SKM-1 (cell line): ENCODE measurements around the gene IRX5.

Experiments used
- DNase-seq: peaks from one replicate; lab custom pipeline; 2025; ENCODE audit not compliant: unreplicated experiment; lab: John Stamatoyannopoulos, UW

Gene IRX5

DNA sequence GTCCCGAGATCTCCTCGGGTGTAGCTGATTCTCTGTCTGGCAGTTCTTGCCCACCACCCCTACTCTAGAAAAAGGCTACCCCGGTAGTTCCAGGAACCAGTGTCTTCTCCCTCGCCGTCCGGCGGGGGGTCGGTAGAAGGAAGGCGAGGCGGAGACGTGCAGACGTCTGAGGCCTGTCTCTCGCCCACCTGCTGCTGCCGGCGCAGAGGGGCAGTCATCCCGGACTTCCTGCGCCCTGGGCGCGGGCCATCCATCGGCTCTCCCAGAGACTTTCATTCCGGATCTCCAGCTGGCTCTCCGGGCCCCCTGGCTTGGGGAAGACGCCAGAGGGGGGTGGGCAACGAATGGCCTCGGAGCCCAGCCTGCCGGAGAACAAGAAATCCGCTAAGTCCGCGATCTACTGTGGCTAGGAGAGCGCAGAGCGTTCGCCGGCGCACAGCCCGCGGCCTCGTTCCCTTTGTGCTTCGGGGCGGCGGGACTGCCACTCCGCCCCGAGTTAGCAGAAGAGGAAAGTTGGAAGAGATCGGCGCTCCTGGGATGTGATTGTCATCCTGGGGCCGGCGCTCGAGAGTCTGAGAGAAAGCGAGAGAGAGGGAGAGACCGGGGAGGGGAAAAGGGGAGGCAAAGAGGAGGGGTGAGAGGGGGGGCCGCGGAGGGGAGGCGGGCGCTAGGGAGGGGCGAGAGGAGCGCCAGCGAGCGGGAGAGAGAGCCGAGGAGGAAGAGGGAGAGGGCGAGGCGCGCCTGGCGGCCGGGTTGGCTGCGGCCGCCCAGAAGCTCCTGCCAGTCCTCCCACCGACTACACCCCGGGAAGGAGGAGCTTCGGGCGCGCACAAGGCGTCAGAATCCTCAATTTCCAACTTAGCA, at the start of gene IRX5:
Gene IRX5, plus strand, starts transcription at position 861 of the 864 bp plus-strand sequence. CDS start 334 bp downstream, outside the sequence.
- DNase-seq = peak; percentile 90

DNA sequence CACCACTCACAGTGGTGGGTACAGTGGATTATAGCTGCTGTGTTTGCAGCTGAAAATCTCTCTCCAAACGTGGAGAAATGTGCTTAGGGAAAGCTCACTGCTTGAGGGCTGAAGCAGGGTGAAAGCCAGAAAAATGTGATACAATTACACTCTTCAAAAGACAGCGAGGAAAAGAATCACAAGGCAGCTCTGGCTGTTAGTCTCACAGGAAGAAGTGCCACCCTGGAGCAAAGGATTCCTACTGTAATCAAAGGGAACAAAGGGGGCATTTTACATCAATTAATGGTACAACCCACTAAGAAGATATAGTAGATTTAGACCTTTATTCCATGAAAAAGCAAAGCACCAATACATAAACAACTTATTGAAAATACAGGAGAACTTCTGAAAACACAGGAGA, 48.1 kb upstream of the IRX5 start:
- no peak for DNase-seq

DNA sequence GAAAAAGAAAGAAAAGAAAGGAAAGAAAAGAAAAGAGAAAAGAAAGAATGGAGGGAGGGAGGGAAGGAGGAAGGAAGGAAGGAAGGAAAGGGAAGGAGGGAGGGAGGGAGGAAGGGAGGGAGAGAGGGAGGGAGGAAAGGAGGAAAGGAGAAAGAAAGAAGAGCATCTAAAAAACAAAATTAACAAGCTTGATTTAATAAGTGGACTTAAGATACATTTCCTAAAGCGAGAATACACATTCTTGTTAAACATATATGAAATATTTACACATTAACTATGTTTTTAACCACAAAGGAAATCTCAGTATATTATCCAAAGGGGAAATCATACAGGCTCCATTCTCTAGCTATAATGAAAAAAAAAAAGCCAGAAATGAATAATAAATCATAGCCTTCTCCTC, 47.3 kb upstream of the IRX5 start:
- no peak for DNase-seq

DNA sequence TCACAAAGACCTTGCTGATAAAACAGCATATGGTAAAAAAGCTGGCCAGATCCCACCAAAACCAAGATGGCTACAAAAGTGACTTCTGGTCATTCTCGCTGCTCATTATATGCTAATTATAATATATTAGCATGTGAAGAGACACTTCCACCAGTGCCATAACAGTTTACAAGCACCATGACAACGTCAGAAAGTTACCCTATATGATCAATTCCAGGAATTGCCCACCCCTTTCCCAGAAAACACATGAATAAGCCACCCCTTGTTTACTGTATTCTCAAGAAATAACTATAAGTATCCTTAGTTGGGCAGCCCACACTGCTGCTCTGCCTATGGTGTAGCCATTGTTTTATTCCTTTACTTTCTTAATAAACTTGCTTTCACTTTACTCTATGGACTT, 44.6 kb upstream of the IRX5 start:
- no peak for DNase-seq

DNA sequence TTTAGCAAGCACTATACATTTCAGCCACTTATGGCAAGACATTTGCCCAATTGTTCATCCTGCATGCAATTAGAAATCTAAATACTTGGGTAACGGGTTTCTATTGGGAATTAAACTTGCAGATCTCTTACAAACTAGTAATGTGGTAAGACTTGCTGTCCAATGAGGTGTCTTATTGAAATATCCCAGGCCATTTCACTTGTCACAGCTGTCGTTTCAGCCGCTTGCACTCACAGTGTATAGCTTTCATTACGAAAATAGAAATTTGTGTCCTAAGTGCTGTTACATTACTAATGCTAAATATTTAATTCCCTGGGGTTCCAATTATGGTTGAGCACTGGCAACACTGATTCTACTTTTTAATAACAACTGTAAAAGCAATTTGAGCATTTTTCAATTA, 40.3 kb upstream of the IRX5 start:
- DNase-seq = no peak

DNA sequence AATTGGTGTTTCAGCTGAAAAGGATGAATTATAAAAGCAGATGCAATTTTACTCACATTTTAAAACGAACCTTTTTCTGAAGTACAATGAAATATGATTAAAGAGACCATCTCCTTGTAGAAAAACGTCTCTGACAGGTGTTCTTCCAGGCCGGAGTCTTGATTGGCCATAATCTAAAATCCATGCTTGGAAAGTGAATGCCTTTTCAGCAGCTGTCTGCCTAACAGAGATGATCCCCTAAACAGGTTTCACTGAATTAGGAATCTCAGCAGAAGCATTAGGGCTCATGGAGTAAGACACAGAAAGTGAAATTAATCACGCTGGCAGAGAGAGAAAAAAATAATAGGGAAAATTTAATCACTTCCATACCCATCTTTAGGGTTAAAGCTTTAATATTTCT, 39.3 kb upstream of the IRX5 start:
- no peak for DNase-seq

DNA sequence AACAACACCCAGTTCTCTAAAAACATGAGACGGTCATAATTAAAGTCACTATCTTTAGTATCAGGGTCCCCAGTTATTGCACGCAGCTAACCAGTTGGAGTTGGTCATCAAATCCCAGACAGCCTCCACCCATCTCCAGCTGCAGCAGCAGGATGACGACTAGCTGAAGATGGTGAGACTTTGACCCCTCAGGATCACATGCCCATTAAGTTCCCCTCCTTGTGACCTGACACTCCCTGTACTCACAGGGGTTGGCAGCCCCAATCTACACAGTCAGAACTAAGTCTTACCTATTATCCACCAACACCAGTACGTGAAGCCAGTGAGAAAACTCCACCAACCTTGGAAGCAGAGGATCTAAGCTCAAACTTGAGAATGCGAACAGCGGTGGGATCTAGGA, 37.7 kb upstream of the IRX5 start:
- DNase-seq = no peak

DNA sequence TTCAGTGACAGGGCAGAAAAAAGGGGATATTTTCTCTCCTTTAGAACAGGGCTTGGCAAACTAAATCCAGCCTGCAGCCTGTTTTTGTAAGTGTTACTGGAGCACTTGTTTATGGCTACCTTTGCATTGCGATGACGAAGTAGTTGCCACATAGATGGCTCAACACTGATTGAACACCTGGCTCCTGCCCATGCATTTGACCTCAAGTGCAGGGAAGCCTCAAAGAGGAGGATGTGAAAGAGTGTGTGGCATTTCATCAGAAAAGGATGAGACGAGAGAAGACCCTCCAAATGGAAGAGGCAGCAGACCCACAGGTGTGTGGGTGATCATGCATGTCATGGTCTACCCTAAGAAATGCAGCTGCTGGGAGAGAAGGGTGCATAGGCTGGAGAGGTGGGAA, 32.7 kb upstream of the IRX5 start:
- no peak for DNase-seq

DNA sequence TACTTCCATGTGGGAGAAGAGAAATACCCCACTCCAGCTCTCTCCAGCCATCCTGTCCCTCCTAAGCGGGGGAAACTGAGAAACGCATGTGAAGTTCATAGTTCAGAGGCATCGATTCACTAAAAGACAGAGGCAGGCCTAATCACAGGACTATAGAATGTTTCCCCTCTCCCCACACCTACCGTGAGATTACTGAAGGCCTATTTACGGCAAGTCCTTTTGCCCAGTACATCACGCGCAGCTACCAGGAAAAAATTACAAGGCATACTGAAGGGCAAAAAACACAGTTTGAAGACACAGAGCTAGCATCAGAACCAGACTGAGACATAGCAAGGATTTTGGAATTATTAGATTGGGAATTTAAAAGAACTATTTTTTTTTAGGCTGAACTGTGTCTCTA, 29.1 kb upstream of the IRX5 start:
- no peak for DNase-seq

DNA sequence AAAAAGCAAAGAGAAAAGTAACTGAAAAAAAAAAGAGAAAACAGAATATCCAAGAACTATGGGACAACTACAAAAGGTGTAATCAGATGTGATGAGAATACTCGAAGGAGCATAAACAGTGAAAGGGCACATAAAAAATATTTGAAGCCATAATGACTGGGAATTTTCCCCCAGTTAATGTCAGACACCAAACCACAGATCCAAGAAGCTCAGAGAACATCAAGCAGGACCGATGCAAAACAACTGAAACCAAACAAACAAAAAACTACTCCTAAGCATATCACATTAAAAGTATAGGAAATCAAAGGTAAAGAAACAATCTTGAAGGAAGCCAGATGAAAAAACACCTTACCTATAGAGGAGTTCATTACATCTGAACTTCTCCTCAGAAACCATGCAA, 27.6 kb upstream of the IRX5 start:
- DNase-seq = no peak

DNA sequence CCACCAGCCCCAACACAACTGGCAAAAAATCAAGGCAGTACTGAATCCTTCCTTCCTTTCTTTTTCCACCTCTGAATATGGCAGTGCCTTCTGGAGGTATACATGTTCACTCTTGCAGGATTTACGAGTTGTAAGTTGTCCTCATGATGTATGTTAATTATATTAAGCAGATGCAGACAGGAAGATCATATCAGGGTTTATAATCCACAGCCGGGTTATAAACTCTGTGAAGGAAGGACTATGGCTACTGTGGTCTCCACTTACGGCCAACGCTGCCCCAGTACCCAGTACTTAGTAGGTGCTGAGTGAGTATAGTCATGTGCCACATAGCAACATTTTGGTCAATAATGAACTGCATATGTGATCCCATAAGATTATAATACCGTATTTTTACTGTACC, 19.6 kb upstream of the IRX5 start:
- no peak for DNase-seq

DNA sequence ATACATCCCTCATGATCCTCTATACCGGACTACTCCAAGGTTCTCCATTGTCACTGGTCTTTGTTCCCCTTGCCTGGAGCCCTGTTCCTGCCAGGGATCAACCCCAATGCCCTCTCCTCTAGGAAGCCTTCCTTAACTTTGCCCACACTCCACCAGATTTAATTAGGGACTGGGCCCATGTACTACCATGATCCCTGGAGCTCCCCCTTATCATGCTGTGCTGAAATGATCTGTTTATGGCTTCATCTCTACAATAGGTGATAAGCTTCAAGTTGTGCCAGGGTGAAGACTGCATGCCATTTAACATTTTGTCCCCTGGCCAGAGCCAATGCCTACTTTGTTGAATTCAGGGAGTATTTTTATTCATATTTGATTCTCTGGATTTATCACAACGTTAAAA, 17.9 kb upstream of the IRX5 start:
- DNase-seq = no peak

DNA sequence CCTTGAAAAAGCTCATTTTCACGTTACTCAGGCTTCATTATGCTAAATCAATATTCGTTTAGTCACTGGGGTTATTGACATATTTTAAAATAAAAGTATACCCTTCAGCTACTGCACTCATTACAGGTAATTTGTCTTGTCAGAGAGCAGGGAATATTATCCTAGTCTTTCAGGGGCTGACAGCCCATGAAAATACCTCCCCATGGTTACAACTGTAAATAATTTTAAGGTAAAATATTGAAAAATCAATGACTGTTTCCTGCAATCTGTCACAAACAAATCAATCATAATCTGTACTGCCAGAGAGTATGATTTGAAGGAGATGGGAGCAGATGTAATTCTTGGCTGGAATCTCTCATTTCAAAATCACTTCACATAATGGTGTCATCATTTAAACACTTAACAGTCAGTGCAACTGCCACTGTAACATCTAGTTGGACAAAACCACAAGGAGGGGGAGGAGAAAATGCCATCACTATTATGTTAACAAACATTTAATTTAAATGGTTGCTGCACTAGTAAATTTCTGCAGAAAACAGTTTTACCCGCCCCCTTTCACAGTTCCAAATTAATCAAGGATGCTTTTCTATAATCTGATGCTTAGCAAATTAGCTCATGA, 9.3 kb upstream of the IRX5 start:
- no peak for DNase-seq

DNA sequence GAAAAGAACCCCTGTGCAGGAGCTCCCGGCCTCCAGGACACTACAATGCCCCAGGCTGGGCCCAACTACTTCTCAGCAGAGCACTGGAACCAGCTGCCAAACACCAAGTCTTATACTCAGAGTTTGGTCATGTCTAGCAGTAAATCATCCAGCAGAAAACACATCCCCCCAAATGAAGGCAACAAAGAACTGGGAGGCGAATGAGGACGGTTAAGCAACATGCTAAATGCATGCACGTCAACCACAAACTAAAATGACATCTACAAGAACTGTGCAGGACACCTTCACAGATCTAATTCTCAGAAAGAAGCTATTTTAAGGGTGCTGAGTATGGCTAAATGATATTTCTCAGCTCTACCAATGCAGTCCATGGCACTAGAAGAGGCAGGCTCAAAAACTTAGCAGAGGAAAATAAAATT, 7.6 kb upstream of the IRX5 start:
- DNase-seq = no peak

DNA sequence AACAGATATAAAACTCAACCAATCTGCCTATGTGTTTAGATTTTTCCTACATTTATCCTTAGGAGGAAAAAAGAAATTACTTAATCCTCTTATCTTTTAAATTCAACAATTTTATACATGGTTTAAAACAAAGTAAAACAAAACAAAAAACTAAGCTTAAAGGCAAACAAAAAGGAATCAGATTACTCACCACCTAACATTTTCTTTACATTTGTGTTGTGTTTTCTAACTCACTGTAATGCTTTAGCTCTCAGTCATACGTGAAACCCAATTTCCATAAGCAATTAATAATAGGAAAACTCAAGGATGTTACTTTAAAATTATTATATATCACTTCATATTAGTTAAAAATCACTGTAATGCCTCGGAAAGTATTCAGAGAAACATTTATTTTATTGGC, 6.7 kb upstream of the IRX5 start:
- DNase-seq = no peak

DNA sequence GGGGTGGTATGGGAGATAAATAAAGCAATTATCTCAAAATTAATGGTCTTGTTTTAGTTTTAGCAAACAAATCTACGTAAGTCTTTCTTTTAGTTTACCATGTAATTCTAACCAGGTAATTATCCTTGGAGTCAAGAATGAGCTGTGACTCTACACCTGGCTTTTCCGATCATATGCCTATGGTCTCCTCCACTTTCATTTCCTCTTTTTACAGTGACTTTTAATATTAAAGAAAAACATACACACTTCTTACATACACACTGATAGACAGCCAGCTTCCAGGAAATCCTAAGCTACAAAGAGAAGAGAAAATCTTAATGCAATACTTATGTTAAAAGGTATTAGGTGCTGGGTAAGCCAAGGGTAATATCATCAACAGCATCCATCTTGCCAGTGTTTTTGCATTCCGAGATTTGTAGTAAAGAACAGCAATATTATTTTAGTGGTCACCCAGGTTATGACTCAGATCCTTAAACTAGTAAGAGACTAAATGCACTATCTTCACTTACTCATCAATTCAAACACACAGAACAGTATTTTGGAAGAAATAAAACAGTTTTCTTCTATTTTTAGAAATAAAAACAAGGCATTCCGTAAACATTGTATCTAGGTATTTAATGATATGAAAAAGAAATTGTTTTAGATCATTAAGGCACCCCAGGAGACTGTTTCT, 4.4 kb upstream of the IRX5 start:
- no peak for DNase-seq

DNA sequence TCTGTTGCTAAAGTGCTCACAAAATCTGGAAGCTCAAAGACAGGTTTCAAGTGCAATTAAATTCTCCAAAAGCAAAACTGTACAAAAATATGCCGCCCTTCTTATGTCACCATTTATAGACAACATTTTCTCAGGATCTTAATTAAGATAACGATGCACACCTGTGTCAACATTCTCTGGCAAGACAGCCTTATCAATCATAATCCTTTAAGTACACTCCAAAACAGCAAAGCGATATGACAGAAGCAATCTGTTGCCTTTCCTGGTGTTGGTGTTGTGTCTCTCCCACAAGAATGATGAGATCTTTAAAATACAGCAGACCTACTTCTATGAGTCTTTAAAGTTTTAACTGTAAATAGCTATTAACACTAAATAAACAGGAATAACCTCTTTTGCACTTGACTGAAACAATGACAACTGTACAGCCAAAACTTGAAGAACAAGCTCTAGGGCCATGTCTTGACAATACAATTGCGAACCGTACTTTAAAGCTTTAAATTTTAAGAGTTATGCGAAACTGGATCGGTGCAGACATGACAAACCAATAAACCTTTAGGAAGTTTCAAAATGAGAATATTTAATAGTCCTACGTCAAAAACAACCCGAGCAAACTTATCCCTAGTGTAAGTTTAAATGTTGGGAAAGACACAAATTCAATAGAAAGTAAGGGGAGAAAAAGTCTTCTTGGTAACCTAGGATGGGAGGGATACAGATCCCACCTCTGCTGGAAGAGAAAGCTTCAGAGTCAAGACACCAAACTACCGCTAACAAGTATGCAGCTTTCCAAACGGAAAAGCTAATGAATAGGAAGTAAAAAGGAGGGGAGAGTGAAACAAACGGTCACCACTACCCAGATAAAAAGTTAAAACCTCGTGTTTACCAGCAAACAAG, 3.3 kb upstream of the IRX5 start:
- DNase-seq = no peak

DNA sequence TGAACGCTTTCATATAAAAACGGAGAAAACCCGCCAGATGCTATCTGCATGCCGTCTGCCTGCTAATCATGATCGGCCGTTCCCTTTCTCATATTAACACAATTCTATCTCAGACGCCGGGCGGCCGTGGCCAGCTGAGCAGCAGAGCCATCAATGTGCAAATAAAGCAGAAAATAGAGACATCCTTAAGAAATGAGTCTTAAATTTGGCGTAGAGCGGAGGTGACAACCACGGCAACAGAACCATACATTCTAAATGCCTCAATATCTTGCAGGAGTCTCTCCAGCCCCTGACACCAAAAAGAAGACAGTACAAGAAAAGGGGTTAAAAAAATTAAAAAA, 2.7 kb upstream of the IRX5 start:
- DNase-seq = no peak

DNA sequence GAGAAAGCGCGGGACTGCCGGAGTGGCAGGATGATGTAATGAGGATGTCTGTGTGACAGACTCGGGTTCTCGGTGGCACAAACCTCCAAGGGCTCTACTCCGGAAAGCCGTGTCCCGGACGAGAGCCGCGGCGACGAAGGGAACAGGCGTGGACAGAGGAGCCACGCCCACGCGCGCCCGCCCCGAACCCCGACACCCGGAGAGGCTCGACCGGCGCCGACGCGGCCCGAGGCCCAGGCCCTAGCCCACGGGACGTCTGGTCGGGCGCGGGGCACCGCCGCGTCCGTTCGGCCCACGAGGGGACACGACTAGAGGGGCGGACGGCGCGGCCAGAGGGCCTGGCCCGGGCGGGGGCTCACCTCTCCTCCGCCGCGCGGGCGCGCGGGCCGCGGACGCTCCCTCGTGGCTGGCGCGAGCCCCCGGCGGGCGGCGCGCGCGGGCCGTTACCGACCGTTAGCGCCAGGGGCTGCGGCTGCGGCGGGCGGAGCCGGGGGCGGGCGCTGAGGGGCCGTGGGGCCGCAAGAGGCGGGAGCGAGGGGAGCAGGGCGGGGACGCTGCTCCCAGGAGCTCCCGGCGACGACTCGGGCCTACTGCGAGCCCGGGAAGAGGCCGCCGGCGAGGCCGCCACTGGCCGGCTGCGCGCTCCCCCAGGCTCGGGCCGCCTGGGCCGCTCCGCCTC, 2.1 kb upstream of the IRX5 start:
- DNase-seq = peak; percentile 65

DNA sequence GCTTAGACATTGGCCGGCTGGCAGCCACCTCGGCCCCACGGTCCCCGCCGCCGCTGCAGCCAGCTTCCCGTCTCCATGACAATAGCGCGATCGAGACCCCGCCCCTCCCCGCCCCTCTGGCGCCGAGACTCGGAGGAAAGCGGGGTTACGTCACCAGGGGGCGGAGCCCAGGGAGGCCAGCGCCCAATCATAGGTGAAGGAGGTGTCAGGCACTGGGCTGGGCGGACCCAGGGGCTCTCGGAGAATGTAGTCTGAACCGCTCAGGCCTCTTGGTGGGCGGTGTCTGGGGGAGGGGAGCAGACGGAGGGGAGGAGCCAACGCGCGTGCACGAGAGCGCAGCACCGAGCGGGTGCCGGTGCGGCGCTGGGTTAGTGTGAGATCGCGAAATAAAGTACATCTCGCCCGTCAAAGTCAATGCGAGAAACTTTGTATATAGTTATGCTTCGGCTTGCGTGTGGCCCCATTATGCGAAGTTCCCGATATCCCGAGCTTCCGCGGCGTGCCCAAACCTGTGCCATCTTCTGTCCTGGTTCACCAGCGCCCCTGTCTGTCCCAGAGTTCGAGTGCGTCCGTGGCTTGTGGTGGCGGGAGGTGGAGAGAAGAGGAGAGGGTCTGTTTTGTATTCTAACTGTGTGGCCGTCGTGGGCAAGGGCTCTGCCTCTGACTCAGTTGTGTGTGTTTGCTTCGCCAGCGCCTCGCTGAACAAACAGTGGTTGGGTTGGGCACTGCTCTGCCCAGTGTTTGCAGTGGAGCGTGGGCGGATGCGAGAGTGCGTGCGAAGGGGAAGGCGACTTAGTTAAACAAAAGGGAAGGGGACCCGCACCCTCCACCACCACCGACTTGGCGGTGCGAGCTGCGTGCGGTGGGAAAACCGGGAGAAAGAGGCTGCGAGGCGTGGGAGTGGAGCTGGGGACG, 1.3 kb upstream of the IRX5 start:
- peak; percentile 96 for DNase-seq
